ENCODE results near the gene ZNF74.
"Not testable (repeated sequence)": the region's sequence is repeated elsewhere in the genome, so short reads cannot be mapped to it uniquely, and the experiment has no call there.

ZNF74 gene

DNA sequence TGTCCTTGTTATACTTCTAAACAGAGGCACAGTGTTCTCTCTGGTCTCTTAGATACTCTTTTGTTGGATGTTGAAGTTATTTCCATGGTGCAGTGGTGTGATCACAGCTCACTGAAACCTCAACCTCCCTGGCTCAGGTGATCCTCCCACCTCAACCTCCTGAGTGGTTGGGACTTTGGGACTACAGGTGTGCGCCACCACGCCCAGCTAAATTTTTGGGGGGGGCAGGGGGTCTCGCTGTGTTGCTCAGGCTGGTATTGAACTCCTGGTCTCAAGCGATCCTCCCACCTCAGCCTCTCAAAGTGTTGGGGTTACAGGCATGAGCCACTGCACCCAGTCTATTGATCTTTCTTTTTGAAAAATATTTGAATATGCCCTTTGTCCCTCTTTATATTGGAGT, 14.9 kb downstream of the ZNF74 start:
- H3K4me3 ChIP-seq (ENCODE audit: low read depth, low read length) = no peak overlapping the region
- no peak for DNase-seq
- in situ Hi-C loops (cut with HindIII; ENCODE audit: low pct_ligation_motif_present, low sequenced_read_pairs) = no loop called here
- TF ChIP-seq, protein P1, sequence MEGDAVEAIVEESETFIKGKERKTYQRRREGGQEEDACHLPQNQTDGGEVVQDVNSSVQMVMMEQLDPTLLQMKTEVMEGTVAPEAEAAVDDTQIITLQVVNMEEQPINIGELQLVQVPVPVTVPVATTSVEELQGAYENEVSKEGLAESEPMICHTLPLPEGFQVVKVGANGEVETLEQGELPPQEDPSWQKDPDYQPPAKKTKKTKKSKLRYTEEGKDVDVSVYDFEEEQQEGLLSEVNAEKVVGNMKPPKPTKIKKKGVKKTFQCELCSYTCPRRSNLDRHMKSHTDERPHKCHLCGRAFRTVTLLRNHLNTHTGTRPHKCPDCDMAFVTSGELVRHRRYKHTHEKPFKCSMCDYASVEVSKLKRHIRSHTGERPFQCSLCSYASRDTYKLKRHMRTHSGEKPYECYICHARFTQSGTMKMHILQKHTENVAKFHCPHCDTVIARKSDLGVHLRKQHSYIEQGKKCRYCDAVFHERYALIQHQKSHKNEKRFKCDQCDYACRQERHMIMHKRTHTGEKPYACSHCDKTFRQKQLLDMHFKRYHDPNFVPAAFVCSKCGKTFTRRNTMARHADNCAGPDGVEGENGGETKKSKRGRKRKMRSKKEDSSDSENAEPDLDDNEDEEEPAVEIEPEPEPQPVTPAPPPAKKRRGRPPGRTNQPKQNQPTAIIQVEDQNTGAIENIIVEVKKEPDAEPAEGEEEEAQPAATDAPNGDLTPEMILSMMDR (IDR thresholded peaks at IDR 0.05; ENCODE audit: low read depth, low read length, missing control alignments) = no peak
- no peak overlapping the region for H3K27ac ChIP-seq
- H3K36me3 ChIP-seq (replicated peaks) = peaks cover 15% of the 10 kb centered on the region
- H3K27me3 ChIP-seq (replicated peaks) = no peaks in the 10 kb centered on the region

DNA sequence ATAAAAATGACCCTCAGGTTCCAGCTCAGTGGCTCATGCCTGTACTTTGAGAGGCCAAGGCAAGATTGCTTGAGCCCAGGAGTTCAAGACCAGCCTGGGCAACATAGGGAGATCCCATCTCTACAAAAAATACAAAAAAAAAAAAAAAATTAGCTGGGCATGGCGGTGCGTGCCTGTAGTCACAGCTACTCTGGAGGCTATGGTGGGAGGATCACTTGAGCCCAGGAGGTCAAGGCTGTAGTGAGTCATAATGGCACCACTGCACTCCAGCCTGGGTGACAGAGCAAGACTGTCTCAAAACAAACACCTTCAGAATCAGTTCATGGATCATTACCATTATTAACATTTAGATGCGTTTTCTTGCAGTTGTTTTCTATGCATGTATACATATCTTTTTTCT, 15.4 kb downstream of the ZNF74 start:
- in situ Hi-C loops (cut with HindIII; ENCODE audit: low pct_ligation_motif_present, low sequenced_read_pairs); H3K4me3 ChIP-seq (ENCODE audit: low read depth, low read length); DNase-seq; H3K27me3 ChIP-seq (replicated peaks); H3K27ac ChIP-seq: not testable (repeated sequence)
- peaks cover 14% of the 10 kb centered on the region for H3K36me3 ChIP-seq (replicated peaks)

DNA sequence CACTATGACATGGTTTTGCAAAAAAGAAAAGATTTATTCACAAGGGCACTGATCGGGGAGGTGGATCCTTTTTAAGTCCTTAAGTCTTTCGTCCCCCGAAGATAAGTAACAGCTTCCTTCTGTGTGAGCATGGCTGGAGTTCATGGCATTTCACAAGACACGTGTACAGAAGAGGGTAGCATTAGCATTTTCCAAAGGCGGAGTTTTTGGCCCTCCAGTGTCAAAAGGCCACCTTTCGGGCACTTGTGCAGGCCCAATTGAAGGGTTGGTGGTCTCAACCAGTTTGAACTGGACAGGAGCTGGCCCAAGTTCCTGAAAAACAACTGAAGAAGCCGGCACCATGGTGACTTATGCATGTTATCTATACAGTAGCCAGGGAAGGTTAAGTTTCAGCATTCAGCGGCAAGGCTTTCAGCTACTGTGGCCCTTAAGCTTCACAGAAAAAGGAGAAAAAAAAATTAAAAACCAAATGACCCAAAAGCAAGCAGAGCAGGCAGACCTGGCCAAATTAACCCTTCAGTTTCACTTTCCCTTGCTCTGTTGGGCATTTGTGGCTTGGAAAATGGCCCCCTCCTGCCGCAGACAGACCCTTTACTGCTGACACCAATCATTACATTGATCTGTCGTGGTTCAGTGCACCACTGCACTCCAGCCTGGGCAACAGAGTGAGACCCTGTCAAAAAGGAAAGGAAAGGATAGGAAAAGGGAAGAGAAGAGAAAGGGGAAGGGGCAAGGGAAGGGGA, 18.7 kb downstream of the ZNF74 start:
- in situ Hi-C loops (cut with HindIII; ENCODE audit: low pct_ligation_motif_present, low sequenced_read_pairs) = no loop called here
- DNase-seq = no peak
- no peaks in the 10 kb centered on the region for H3K36me3 ChIP-seq (replicated peaks)
- TF ChIP-seq, protein P1 (IDR thresholded peaks at IDR 0.05; ENCODE audit: low read depth, low read length, missing control alignments) = no peak
- H3K4me3 ChIP-seq (ENCODE audit: low read depth, low read length) = no peak overlapping the region
- H3K27ac ChIP-seq = no peak overlapping the region
- H3K27me3 ChIP-seq (replicated peaks) = no peaks in the 10 kb centered on the region

DNA sequence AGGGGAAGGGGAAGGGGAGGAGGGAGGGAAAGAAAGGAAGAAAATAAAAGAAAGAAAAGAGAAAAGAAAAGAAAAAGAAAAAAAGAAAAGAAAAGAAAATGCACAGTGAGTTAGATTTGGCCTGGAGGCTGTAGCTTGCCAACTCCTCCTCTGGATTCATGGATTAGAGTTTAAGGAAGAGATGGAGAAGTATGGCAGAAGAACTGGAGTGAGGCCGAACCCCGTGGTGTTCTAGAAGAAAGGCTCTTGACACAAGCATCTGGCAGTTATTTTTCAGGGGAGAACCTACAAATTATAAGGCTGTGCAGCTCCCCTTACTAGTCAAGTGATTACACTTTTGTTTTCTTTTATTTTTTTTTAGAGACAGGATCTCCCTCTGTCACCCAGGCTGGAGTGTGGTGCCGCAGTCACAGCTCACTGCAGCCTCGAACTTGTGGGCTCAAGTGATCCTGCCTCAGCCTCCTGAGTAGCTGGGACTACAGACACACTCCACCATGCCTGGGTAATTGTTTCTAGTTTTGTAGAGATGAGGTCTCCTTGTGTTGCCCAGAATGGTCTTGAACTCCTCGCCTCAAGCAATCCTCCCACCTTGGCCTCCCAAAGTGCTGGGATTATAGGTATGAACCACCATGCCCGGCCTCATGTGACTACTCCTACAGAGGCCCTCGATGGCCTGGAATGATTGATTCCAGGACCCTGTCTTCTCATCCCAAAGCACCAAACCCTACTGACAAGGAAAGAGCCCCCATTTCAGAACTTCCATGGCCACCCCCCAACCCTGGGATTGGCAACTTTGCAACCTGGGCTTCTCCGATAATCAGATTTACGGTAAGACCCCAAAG, 19.5 kb downstream of the ZNF74 start:
- TF ChIP-seq, protein P1 (IDR thresholded peaks at IDR 0.05; ENCODE audit: low read depth, low read length, missing control alignments) = no peak
- H3K36me3 ChIP-seq (replicated peaks) = no peaks in the 10 kb centered on the region
- no peak overlapping the region for H3K4me3 ChIP-seq (ENCODE audit: low read depth, low read length)
- H3K27me3 ChIP-seq (replicated peaks) = no peaks in the 10 kb centered on the region
- in situ Hi-C loops (cut with HindIII; ENCODE audit: low pct_ligation_motif_present, low sequenced_read_pairs) = no loop called here
- no peak overlapping the region for H3K27ac ChIP-seq
- no peak for DNase-seq

DNA sequence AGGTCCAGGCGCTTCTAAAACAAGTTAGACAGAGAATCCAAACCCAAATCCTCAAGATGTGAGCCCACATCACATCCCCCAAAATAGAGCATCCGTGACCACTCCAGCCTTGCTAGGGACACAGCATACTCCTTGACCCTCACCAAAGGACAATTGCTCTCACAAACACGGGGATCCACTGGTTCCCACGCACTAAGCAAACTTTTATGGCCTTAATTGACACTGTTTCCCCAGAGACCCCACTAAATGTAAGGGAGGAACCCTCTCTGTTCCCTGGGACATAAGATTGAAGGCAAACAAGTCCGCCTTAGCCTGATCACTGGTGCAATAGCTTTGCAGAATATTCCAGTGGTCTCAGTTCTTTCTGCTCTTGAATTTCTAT, 20.1 kb downstream of the ZNF74 start:
- H3K27ac ChIP-seq = no peak overlapping the region
- no peaks in the 10 kb centered on the region for H3K27me3 ChIP-seq (replicated peaks)
- no peak for DNase-seq
- no peak overlapping the region for H3K4me3 ChIP-seq (ENCODE audit: low read depth, low read length)
- H3K36me3 ChIP-seq (replicated peaks) = no peaks in the 10 kb centered on the region
- in situ Hi-C loops (cut with HindIII; ENCODE audit: low pct_ligation_motif_present, low sequenced_read_pairs) = no loop called here
- TF ChIP-seq, protein P1 (IDR thresholded peaks at IDR 0.05; ENCODE audit: low read depth, low read length, missing control alignments) = no peak

DNA sequence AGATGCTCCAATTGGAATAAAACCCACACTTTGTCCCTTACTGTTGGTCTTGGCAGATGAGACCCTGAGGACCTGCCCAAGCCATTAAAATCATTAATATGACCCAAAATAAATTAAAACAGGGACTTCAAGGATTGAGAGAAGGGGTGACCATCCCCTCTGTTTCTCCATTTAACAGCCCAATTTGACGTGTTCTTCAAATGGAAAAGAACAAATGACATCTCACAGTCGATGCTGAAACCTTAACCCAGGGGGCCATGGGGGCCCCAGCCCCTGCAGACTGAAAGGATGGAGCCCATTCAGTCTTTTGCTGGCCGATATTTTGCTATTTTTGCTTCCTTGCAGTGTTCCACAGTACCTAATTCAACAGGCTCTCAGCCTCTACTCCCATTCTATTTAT, 20.5 kb downstream of the ZNF74 start:
- TF ChIP-seq, protein P1 (IDR thresholded peaks at IDR 0.05; ENCODE audit: low read depth, low read length, missing control alignments) = no peak
- Histone ChIP-seq H3K27me3 (replicated peaks) (no peaks in the 10 kb centered on the region), H3K4me3 (ENCODE audit: low read depth, low read length) (no peak overlapping the region), H3K36me3 (replicated peaks) (no peaks in the 10 kb centered on the region), H3K27ac (no peak overlapping the region)
- DNase-seq = no peak
- in situ Hi-C loops (cut with HindIII; ENCODE audit: low pct_ligation_motif_present, low sequenced_read_pairs) = no loop called here

DNA sequence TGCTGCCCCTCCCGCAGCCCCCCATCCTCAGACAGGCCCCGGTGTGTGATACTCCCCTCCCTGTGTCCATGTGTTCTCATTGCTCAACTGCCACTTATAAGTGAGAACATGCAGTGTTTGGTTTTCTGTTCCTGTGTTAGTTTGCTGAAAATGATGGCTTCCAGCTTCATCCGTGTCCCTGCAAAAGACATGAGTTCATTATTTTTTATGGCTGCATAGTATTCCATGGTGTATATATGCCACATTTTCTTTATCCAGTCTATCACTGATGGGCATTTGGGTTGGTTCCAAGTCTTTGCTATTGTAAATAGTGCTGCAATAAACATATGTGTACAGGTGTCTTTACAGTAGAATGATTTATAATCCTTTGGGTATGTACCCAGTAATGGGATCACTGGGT, 21.3 kb downstream of the ZNF74 start:
- H3K4me3 ChIP-seq (ENCODE audit: low read depth, low read length); DNase-seq; H3K27me3 ChIP-seq (replicated peaks); in situ Hi-C loops (cut with HindIII; ENCODE audit: low pct_ligation_motif_present, low sequenced_read_pairs); H3K27ac ChIP-seq; H3K36me3 ChIP-seq (replicated peaks): not testable (repeated sequence)

DNA sequence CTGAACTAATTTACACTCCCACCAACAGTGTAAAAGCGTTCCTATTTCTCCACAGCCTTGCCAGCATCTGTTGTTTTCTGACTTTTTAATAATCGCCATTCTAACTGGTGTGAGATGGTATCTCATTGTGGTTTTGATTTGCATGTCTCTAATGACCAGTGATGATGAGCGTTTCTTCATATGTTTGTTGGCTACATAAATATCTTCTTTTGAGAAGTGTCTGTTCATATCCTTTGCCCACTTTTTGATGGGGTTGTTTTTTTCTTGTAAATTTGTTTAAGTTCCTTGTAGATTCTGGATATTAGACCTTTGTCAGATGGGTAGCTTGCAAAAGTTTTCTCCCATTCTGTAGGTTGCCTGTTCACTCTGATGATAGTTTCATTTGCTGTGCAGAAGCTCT, 21.7 kb downstream of the ZNF74 start:
- not testable (repeated sequence) for H3K27me3 ChIP-seq (replicated peaks); H3K4me3 ChIP-seq (ENCODE audit: low read depth, low read length)

More for the DNA sequence above, 21.7 kb downstream of the ZNF74 start:
- H3K36me3 ChIP-seq (replicated peaks); H3K27ac ChIP-seq; in situ Hi-C loops (cut with HindIII; ENCODE audit: low pct_ligation_motif_present, low sequenced_read_pairs); DNase-seq: not testable (repeated sequence)

Data from brain microvascular endothelial cell (primary cell).